ENCODE results near the gene COA1. TPM values are rescaled to one million over a fixed set of nuclear protein-coding genes. Genes with fewer than 3 reads are reported as not detected.
"Not testable (repeated sequence)": the region's sequence is repeated elsewhere in the genome, so short reads cannot be mapped to it uniquely, and the experiment has no call there.

Gene COA1
- total RNA-seq (2022) (101 and 109 TPM in 2 replicates), Bru-seq, nascent RNA (percentile 94 among the genes with signal in this experiment), BruChase-seq, experiment 1, labeled RNA remaining after a 6-hour chase (percentile 92 among the genes with signal in this experiment), BruChase-seq, experiment 2, labeled RNA remaining after a 2-hour chase (percentile 90 among the genes with signal in this experiment)
- long read RNA-seq, transcript COA1-201 (6 exons, 927 nt) = major isoform, 30 of 87 reads
- long read RNA-seq, partial matches to known transcripts = 19 of 87 reads
- long read RNA-seq, other reads (novel, unspliced or antisense) = 34 of 87 reads

GRCh38 chr7:43729214-43729923 is at the start of gene COA1:
COA1 (minus strand) TSS chr7:43729523; CDS start chr7:43648614, 80,909 bp downstream.
- peaks cover 27% of the 10 kb centered on the region for H3K36me3 Mint-ChIP-seq (ENCODE audit: insufficient read depth, unreplicated experiment)
- CTCF ChIA-PET = interaction anchor here (0.7 to 1.9 kb wide), 12 partner anchors 9 to 967 kb away, joined by 3 to 6 read pairs (median 4); partner anchors contain the start of genes BLVRA and STK17A
- TF ChIP-seq CTCF (IDR thresholded peaks at IDR 0.05; ENCODE audit: unreplicated experiment) = no peak
- intact Hi-C loops (cut with micrococcal nuclease; ENCODE audit: unreplicated experiment) = loop anchor here (2.0 to 10.0 kb wide), 3 partner anchors 33 to 465 kb away; no protein-coding TSS in a partner anchor
- peak within 1 kb of the TSS; percentile 91 for H3K4me3 Mint-ChIP-seq (ENCODE audit: low read depth, unreplicated experiment)
- no peaks in the 10 kb centered on the region for H3K27me3 Mint-ChIP-seq (ENCODE audit: unreplicated experiment)
- peak within 1 kb of the TSS; percentile 75 for H3K27ac Mint-ChIP-seq (ENCODE audit: unreplicated experiment)
- DNase-seq = peak; percentile 90
- no TSS peak for BruUV-seq (replicated peaks)
- H3K4me1 Mint-ChIP-seq (ENCODE audit: low read depth, unreplicated experiment) = peaks cover 32% of the 10 kb centered on the region
- H3K9me3 Mint-ChIP-seq (ENCODE audit: low read depth, unreplicated experiment) = no peaks in the 10 kb centered on the region

- H3K9me3 Mint-ChIP-seq (ENCODE audit: low read depth, unreplicated experiment); CTCF ChIA-PET; H3K27me3 Mint-ChIP-seq (ENCODE audit: unreplicated experiment); BruUV-seq (replicated peaks); H3K36me3 Mint-ChIP-seq (ENCODE audit: insufficient read depth, unreplicated experiment); DNase-seq; intact Hi-C loops (cut with micrococcal nuclease; ENCODE audit: unreplicated experiment); H3K27ac Mint-ChIP-seq (ENCODE audit: unreplicated experiment): not testable (repeated sequence)
- peaks cover 16% of the 10 kb centered on the region for H3K4me1 Mint-ChIP-seq (ENCODE audit: low read depth, unreplicated experiment)
- peak overlapping the region; percentile 70 for H3K4me3 Mint-ChIP-seq (ENCODE audit: low read depth, unreplicated experiment)
Observed at GRCh38 chr7:43778293-43779044, 49.1 kb upstream of the COA1 start.

- H3K9me3 Mint-ChIP-seq (ENCODE audit: low read depth, unreplicated experiment); DNase-seq; H3K27ac Mint-ChIP-seq (ENCODE audit: unreplicated experiment); H3K27me3 Mint-ChIP-seq (ENCODE audit: unreplicated experiment); H3K36me3 Mint-ChIP-seq (ENCODE audit: insufficient read depth, unreplicated experiment); CTCF ChIA-PET; BruUV-seq (replicated peaks); intact Hi-C loops (cut with micrococcal nuclease; ENCODE audit: unreplicated experiment); H3K4me3 Mint-ChIP-seq (ENCODE audit: low read depth, unreplicated experiment): not testable (repeated sequence)
- peaks cover 14% of the 10 kb centered on the region for H3K4me1 Mint-ChIP-seq (ENCODE audit: low read depth, unreplicated experiment)
Observed at GRCh38 chr7:43775255-43775654, 45.9 kb upstream of the COA1 start.

- CTCF ChIA-PET; H3K4me3 Mint-ChIP-seq (ENCODE audit: low read depth, unreplicated experiment); intact Hi-C loops (cut with micrococcal nuclease; ENCODE audit: unreplicated experiment); H3K9me3 Mint-ChIP-seq (ENCODE audit: low read depth, unreplicated experiment); H3K36me3 Mint-ChIP-seq (ENCODE audit: insufficient read depth, unreplicated experiment); H3K27ac Mint-ChIP-seq (ENCODE audit: unreplicated experiment); DNase-seq; BruUV-seq (replicated peaks); H3K27me3 Mint-ChIP-seq (ENCODE audit: unreplicated experiment): not testable (repeated sequence)
- peaks cover 11% of the 10 kb centered on the region for H3K4me1 Mint-ChIP-seq (ENCODE audit: low read depth, unreplicated experiment)
Observed at GRCh38 chr7:43773268-43773667, 43.9 kb upstream of the COA1 start.

GRCh38 chr7:43771573-43771972 is 42.2 kb upstream of the COA1 start:
- intact Hi-C loops (cut with micrococcal nuclease; ENCODE audit: unreplicated experiment) = no loop called here
- no peaks in the 10 kb centered on the region for H3K27me3 Mint-ChIP-seq (ENCODE audit: unreplicated experiment)
- no peak for DNase-seq
- BruUV-seq (replicated peaks) = no TSS peak
- H3K36me3 Mint-ChIP-seq (ENCODE audit: insufficient read depth, unreplicated experiment) = no peaks in the 10 kb centered on the region
- TF ChIP-seq CTCF (IDR thresholded peaks at IDR 0.05; ENCODE audit: unreplicated experiment) = no peak
- no peaks in the 10 kb centered on the region for H3K9me3 Mint-ChIP-seq (ENCODE audit: low read depth, unreplicated experiment)
- CTCF ChIA-PET = no interaction called here
- no peak overlapping the region for H3K27ac Mint-ChIP-seq (ENCODE audit: unreplicated experiment)
- H3K4me3 Mint-ChIP-seq (ENCODE audit: low read depth, unreplicated experiment) = no peak overlapping the region
- H3K4me1 Mint-ChIP-seq (ENCODE audit: low read depth, unreplicated experiment) = peaks cover 11% of the 10 kb centered on the region
